Neural crest cell (in vitro differentiated cells): ENCODE data around the gene IPO13. TPM values are rescaled to one million over a fixed set of nuclear protein-coding genes. Genes with fewer than 3 reads are reported as not detected.

Experiments
- DNase-seq: peaks from one replicate; pipeline ENCODE4 v3.0.0; 2021; ENCODE audit warnings: low read depth, mixed read lengths, low spot score
- H3K27ac Mint-ChIP-seq: one replicate; pipeline ENCODE4 v1.8.0; 2021; ENCODE audit warnings: mild to moderate bottlenecking, mixed read lengths; ENCODE audit not compliant: unreplicated experiment
- H3K27me3 Mint-ChIP-seq: 2 replicates; pipeline ENCODE4 v1.8.0; 2021; ENCODE audit warnings: low read depth, mild to moderate bottlenecking, mixed read lengths
- H3K36me3 Mint-ChIP-seq: 2 replicates; pipeline ENCODE4 v1.8.0; 2021; ENCODE audit warnings: low read depth, mild to moderate bottlenecking, mixed read lengths
- H3K4me1 Mint-ChIP-seq: 2 replicates; pipeline ENCODE4 v1.8.0; 2021; ENCODE audit warnings: mixed read lengths
- H3K4me3 Mint-ChIP-seq: one replicate; pipeline ENCODE4 v1.8.0; 2021; ENCODE audit warnings: mild to moderate bottlenecking, mixed read lengths
- H3K9me3 Mint-ChIP-seq: 2 replicates; pipeline ENCODE4 v1.8.0; 2021; ENCODE audit warnings: mixed read lengths
- CTCF ChIP-seq: fragments of 200-600 bp; sonication (generic); conservative IDR thresholded peaks from 2 replicates; pipeline ENCODE4 v1.5.0; 2021; ENCODE audit warnings: antibody characterized with exemption, mild to moderate bottlenecking
- total RNA-seq: library from RNA; stranded (reverse); gene quantifications from 2 replicates; pipeline ENCODE4 v1.2.1, GENCODE V29; 2021

IPO13 gene
- total RNA-seq, 1 donor from 2014 or later, result 44.1 TPM

GRCh38 chr1:43979528-43980254 lies 32.9 kb downstream of the IPO13 start:
- H3K4me3 Mint-ChIP-seq, result peak overlapping the region; percentile 96
- peaks cover 55% of the 10 kb centered on the region for H3K4me1 Mint-ChIP-seq
- H3K9me3 Mint-ChIP-seq, result no peaks in the 10 kb centered on the region
- H3K36me3 Mint-ChIP-seq, result peaks cover 18% of the 10 kb centered on the region
- peak overlapping the region; percentile 91 for H3K27ac Mint-ChIP-seq
- TF ChIP-seq CTCF, result no peak
- peak; percentile 35 for DNase-seq
- H3K27me3 Mint-ChIP-seq, result no peaks in the 10 kb centered on the region

GRCh38 chr1:43980255-43981134 lies 33.7 kb downstream of the IPO13 start:
- no peaks in the 10 kb centered on the region for H3K27me3 Mint-ChIP-seq
- no peaks in the 10 kb centered on the region for H3K9me3 Mint-ChIP-seq
- peaks cover 54% of the 10 kb centered on the region for H3K4me1 Mint-ChIP-seq
- H3K4me3 Mint-ChIP-seq, result peak overlapping the region; percentile 96
- H3K27ac Mint-ChIP-seq, result peak overlapping the region; percentile 93
- DNase-seq, result no peak
- peaks cover 18% of the 10 kb centered on the region for H3K36me3 Mint-ChIP-seq
- no peak for TF ChIP-seq CTCF

GRCh38 chr1:43981135-43981491 lies 34.4 kb downstream of the IPO13 start:
- H3K9me3 Mint-ChIP-seq, result no peaks in the 10 kb centered on the region

DNA sequence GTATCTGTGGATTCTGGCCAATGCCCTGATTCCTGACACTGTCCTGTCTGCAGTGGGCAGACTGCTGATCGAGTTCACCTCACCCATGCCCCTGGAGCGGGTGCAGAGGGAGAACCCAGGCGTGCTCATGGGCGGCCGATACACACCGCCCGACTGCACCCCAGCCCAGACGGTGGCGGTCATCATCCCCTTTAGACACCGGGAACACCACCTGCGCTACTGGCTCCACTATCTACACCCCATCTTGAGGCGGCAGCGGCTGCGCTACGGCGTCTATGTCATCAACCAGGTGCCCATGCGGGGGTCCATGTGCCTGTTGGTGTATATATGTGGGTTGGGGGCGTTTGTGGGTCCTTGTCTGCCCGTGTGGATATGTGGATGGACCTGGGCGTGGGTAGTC lies 34.9 kb downstream of the IPO13 start:
- H3K9me3 Mint-ChIP-seq, result no peaks in the 10 kb centered on the region
- no peak overlapping the region for H3K27ac Mint-ChIP-seq
- no peak for TF ChIP-seq CTCF
- no peak for DNase-seq
- H3K4me1 Mint-ChIP-seq, result peaks cover 44% of the 10 kb centered on the region
- H3K27me3 Mint-ChIP-seq, result no peaks in the 10 kb centered on the region
- peaks cover 18% of the 10 kb centered on the region for H3K36me3 Mint-ChIP-seq
- H3K4me3 Mint-ChIP-seq, result peak overlapping the region; percentile 70

More at GRCh38 chr1:43981135-43981491, 34.4 kb downstream of the IPO13 start:
- TF ChIP-seq CTCF, result no peak
- H3K27me3 Mint-ChIP-seq, result no peaks in the 10 kb centered on the region
- peaks cover 18% of the 10 kb centered on the region for H3K36me3 Mint-ChIP-seq
- DNase-seq, result no peak
- H3K4me3 Mint-ChIP-seq, result peak overlapping the region; percentile 70
- peaks cover 49% of the 10 kb centered on the region for H3K4me1 Mint-ChIP-seq
- no peak overlapping the region for H3K27ac Mint-ChIP-seq

- peak overlapping the region; percentile 70 for H3K4me3 Mint-ChIP-seq
- H3K27me3 Mint-ChIP-seq, result no peaks in the 10 kb centered on the region
- peaks cover 38% of the 10 kb centered on the region for H3K4me1 Mint-ChIP-seq
- H3K36me3 Mint-ChIP-seq, result peaks cover 14% of the 10 kb centered on the region
- no peak for TF ChIP-seq CTCF
- no peaks in the 10 kb centered on the region for H3K9me3 Mint-ChIP-seq
- no peak overlapping the region for H3K27ac Mint-ChIP-seq
- DNase-seq, result no peak
Measured at GRCh38 chr1:43982241-43982640, 35.5 kb downstream of the IPO13 start.
